ENCODE measurements around the gene ZNF302.
A peak's percentile ranks its signal among the peaks of the same experiment; 100 is the strongest.
"Not testable (repeated sequence)": the region's sequence is repeated elsewhere in the genome, so short reads cannot be mapped to it uniquely, and the experiment has no call there.

The ZNF302 gene

GRCh38 chr19:34678085-34678412 is 571 bp downstream of the ZNF302 start:
- no peaks in the 10 kb centered on the region for H3K9me2 ChIP-seq (ENCODE audit: low read depth, low read length)
- no peak overlapping the region for H3K27ac ChIP-seq (ENCODE audit: low read depth, low read length, poor library complexity, severe bottlenecking)
- peaks cover 46% of the 10 kb centered on the region for H3K36me3 ChIP-seq (ENCODE audit: insufficient read depth, low read length)
- peak overlapping the region; percentile 62 for H3K4me3 ChIP-seq (ENCODE audit: low read depth, low read length, poor library complexity, severe bottlenecking)
- peak overlapping the region; percentile 52 for H3K9ac ChIP-seq (ENCODE audit: low read length)
- no peaks in the 10 kb centered on the region for H3K27me3 ChIP-seq (ENCODE audit: insufficient read depth, low read length)
- H3K79me2 ChIP-seq (ENCODE audit: insufficient read depth, low read length) = no peaks in the 10 kb centered on the region
- TF ChIP-seq EZH2 (IDR thresholded peaks at IDR 0.05; ENCODE audit: borderline replicate concordance, low read length) (no peak), CTCF (IDR thresholded peaks at IDR 0.05; ENCODE audit: low read length) (no peak)
- peaks cover 8% of the 10 kb centered on the region; the same call in 1 of the 2 replicates for H3K9me3 ChIP-seq (ENCODE audit: low read length)
- no peaks in the 10 kb centered on the region for H4K20me1 ChIP-seq (ENCODE audit: insufficient read depth, low read length)
- no peaks in the 10 kb centered on the region for H3F3A ChIP-seq (ENCODE audit: insufficient read depth, low read length)
- peaks cover 9% of the 10 kb centered on the region for H3K4me1 ChIP-seq (ENCODE audit: insufficient read depth, low read length, severe bottlenecking)
- peak overlapping the region; percentile 62 for H3K4me2 ChIP-seq (ENCODE audit: low read length)
- no peak overlapping the region for H2AFZ ChIP-seq (ENCODE audit: low read length)

GRCh38 chr19:34678421-34678820 is 943 bp downstream of the ZNF302 start:
- Histone ChIP-seq H3F3A (ENCODE audit: insufficient read depth, low read length) (no peaks in the 10 kb centered on the region), H3K4me1 (ENCODE audit: insufficient read depth, low read length, severe bottlenecking) (peaks cover 9% of the 10 kb centered on the region), H3K4me3 (ENCODE audit: low read depth, low read length, poor library complexity, severe bottlenecking) (peak overlapping the region; percentile 62), H3K36me3 (ENCODE audit: insufficient read depth, low read length) (peaks cover 50% of the 10 kb centered on the region), H3K9me2 (ENCODE audit: low read depth, low read length) (no peaks in the 10 kb centered on the region), H2AFZ (ENCODE audit: low read length) (no peak overlapping the region), H4K20me1 (ENCODE audit: insufficient read depth, low read length) (no peaks in the 10 kb centered on the region), H3K4me2 (ENCODE audit: low read length) (no peak overlapping the region), H3K27ac (ENCODE audit: low read depth, low read length, poor library complexity, severe bottlenecking) (no peak overlapping the region), H3K27me3 (ENCODE audit: insufficient read depth, low read length) (no peaks in the 10 kb centered on the region), H3K9ac (ENCODE audit: low read length) (no peak overlapping the region), H3K79me2 (ENCODE audit: insufficient read depth, low read length) (no peaks in the 10 kb centered on the region), H3K9me3 (ENCODE audit: low read length) (peaks cover 8% of the 10 kb centered on the region; the same call in 1 of the 2 replicates)
- TF ChIP-seq EZH2 (IDR thresholded peaks at IDR 0.05; ENCODE audit: borderline replicate concordance, low read length) (no peak), CTCF (IDR thresholded peaks at IDR 0.05; ENCODE audit: low read length) (no peak)

GRCh38 chr19:34681478-34681877 is 4.0 kb downstream of the ZNF302 start:
- H3K36me3 ChIP-seq (ENCODE audit: insufficient read depth, low read length) = peaks cover 59% of the 10 kb centered on the region
- no peaks in the 10 kb centered on the region for H3K79me2 ChIP-seq (ENCODE audit: insufficient read depth, low read length)
- no peaks in the 10 kb centered on the region for H3K9me2 ChIP-seq (ENCODE audit: low read depth, low read length)
- no peaks in the 10 kb centered on the region for H4K20me1 ChIP-seq (ENCODE audit: insufficient read depth, low read length)
- no peak overlapping the region for H3K27ac ChIP-seq (ENCODE audit: low read depth, low read length, poor library complexity, severe bottlenecking)
- TF ChIP-seq CTCF (IDR thresholded peaks at IDR 0.05; ENCODE audit: low read length) (no peak), EZH2 (IDR thresholded peaks at IDR 0.05; ENCODE audit: borderline replicate concordance, low read length) (no peak)
- H3K9me3 ChIP-seq (ENCODE audit: low read length) = peaks cover 29% of the 10 kb centered on the region
- H3F3A ChIP-seq (ENCODE audit: insufficient read depth, low read length) = no peaks in the 10 kb centered on the region
- no peak overlapping the region for H2AFZ ChIP-seq (ENCODE audit: low read length)
- H3K27me3 ChIP-seq (ENCODE audit: insufficient read depth, low read length) = no peaks in the 10 kb centered on the region
- peaks cover 8% of the 10 kb centered on the region for H3K4me1 ChIP-seq (ENCODE audit: insufficient read depth, low read length, severe bottlenecking)
- H3K9ac ChIP-seq (ENCODE audit: low read length) = no peak overlapping the region
- H3K4me2 ChIP-seq (ENCODE audit: low read length) = no peak overlapping the region
- no peak overlapping the region for H3K4me3 ChIP-seq (ENCODE audit: low read depth, low read length, poor library complexity, severe bottlenecking)

- H2AFZ ChIP-seq (ENCODE audit: low read length); H3F3A ChIP-seq (ENCODE audit: insufficient read depth, low read length); H3K9me2 ChIP-seq (ENCODE audit: low read depth, low read length); H3K9ac ChIP-seq (ENCODE audit: low read length); H3K4me1 ChIP-seq (ENCODE audit: insufficient read depth, low read length, severe bottlenecking); H3K79me2 ChIP-seq (ENCODE audit: insufficient read depth, low read length); H3K27ac ChIP-seq (ENCODE audit: low read depth, low read length, poor library complexity, severe bottlenecking); H3K27me3 ChIP-seq (ENCODE audit: insufficient read depth, low read length); H3K4me2 ChIP-seq (ENCODE audit: low read length); H3K4me3 ChIP-seq (ENCODE audit: low read depth, low read length, poor library complexity, severe bottlenecking); H4K20me1 ChIP-seq (ENCODE audit: insufficient read depth, low read length): not testable (repeated sequence)
- Histone ChIP-seq H3K36me3 (ENCODE audit: insufficient read depth, low read length) (peaks cover 41% of the 10 kb centered on the region), H3K9me3 (ENCODE audit: low read length) (peaks cover 29% of the 10 kb centered on the region)
These were observed 7.8 kb downstream of the ZNF302 start for GRCh38 chr19:34685266-34685665.
